Occipital lobe (tissue), 2 donors: ENCODE results near the gene PSIP1. TPM values are rescaled to one million over a fixed set of nuclear protein-coding genes. Genes with fewer than 3 reads are reported as not detected.
"Not testable (repeated sequence)": the region's sequence is repeated elsewhere in the genome, so short reads cannot be mapped to it uniquely, and the experiment has no call there.

Experiments
- DNase-seq: peaks from one replicate; lab custom pipeline; 2025; lab: John Stamatoyannopoulos, UW
- total RNA-seq: library from RNA; depleted of rRNA; stranded (reverse); fragments of >200 nt; gene quantifications from one replicate; pipeline ENCODE4 v1.2.3, GENCODE V29; 2014

Gene PSIP1
- total RNA-seq, result 160 TPM

DNA sequence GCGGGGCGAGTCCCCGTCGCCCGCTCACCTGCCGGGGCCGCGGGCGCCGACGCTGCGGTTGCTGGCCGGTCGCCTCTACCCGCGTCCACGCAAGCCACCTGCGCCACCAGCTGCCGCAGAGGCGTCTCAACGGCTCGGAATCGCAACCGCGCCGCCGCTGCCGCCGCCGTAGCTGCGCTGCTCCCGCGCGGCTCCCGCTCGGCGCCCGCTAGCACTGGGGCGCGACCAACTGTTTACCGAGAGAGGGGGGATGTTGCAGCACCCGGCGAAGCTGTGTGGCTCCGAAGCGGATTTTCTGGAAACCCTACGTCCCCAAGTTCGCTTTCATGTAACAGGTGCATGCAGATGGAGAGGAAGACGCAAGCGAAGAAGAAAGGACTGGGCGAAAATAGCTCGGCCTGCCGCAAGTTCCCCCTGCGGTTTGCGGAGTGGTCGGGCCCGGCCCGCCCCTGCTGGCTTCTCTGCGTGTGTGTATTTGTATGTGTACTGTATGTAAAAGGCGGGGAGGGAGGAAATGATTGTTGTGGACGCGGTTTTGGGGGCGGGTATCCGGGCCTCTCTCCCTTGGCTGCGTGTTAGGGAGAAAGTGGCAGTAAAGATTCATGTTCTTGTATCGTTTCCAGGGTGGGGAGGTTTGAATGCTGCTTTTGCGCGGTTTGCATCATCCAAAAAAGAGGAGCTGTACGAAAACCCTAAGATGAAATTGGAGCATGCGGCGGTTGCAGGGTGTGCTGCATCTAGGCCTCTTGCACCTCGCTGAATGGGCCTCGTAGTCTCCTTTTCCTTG lies at the start of gene PSIP1:
Gene PSIP1 (minus strand): TSS at position 182 of the 787 bp plus-strand sequence. CDS start 782 bp downstream, outside the sequence.
- DNase-seq, result peak; percentile 88

- no peak for DNase-seq
Measured at GRCh38 chr9:15553528-15553898, 42.7 kb upstream of the PSIP1 start.

DNA sequence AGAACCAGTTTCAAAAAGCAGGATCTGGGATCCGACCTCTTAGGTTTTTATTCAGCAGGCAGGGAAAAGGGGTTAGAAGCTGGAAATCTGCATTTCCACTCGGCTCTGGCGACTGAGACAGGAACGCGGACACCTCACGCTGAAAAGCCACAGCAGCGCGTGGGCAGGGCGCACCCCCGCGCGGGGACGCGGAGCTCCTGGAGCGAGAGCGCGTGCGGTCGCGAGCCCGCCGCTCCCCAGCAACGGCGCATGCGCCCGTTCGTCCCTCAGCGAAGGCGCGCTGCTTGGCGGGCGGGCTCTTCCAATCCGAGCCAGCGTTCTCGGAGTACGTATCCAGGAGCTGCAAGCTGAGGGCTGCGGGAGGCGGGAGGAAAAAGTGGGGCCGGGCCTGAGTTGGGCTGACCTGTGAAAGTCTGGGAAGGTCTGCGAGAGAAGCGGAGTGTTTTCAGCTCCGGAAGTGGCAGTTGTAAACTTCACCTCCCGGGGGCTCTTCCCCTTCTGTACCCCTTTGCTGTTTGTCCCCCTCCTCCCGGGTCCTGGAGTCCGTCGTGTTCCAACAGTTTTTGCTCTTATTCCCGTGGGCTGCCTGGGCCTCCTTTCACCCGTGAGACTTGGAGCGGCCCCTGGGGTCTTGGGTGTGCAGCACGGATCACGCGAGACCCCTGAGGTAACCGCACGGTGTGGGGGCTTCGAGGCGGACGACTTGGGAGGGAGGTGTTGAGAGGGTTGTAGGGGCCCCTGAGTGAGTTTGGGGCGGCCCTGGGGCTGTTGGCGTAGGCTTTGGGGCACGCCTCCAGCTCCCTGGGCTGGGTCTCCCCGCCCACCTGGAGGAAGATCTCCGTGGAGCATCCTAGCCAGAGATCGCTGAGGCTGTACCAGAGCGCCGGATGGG lies 42.1 kb upstream of the PSIP1 start, which contains the start of gene CCDC171:
Gene CCDC171 (plus strand): TSS at position 408 of the 892 bp plus-strand sequence. CDS start 11,046 bp downstream, outside the sequence.
- DNase-seq, result peak; percentile 90

GRCh38 chr9:15549611-15550010 lies 38.8 kb upstream of the PSIP1 start:
- DNase-seq, result no peak

GRCh38 chr9:15543047-15543813 lies 32.5 kb upstream of the PSIP1 start:
- no peak for DNase-seq

- no peak for DNase-seq
Measured at GRCh38 chr9:15542624-15543023, 31.9 kb upstream of the PSIP1 start.

- DNase-seq, result no peak
Measured at GRCh38 chr9:15541872-15542271, 31.1 kb upstream of the PSIP1 start.

- no peak for DNase-seq
Measured at GRCh38 chr9:15531380-15531779, 20.6 kb upstream of the PSIP1 start.

GRCh38 chr9:15529566-15530324 lies 19.0 kb upstream of the PSIP1 start:
- no peak for DNase-seq

DNA sequence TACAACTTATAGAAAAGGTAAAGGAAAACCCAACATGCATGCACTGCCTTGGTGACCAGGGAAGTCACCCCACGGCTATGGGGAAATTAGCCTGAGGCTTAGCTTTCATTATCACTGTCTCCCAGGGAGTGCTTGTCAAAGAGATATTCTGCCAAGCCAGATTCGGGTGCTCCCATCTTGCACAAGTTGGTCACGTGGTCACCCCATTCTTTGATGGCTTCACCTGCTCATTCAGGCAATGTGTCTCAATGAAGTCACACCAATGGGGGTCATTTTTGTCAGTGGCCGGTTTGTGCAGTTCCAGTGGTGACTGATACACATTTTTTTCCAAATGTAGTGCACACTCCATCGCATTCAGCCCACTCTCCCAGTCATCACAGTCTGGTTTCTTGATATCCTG lies 16.3 kb upstream of the PSIP1 start:
- DNase-seq, result not testable (repeated sequence)

DNA sequence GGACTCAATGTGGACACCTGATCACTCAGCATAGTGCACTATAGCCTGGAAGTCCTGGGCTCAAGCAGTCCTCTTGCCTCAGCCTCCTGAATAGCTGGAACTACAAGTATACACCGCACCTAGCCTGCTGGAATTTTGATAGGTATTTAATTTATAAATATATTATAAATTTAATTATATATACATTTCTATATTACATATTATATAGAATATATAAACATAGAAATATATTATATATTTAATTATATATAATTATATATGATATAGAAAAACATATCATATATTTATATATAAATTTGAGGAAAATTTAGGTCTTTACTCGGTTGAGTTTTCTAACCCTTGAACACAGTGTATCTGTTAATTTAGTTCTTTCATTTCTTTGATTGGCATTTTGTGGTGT lies 15.2 kb upstream of the PSIP1 start:
- DNase-seq, result no peak

DNA sequence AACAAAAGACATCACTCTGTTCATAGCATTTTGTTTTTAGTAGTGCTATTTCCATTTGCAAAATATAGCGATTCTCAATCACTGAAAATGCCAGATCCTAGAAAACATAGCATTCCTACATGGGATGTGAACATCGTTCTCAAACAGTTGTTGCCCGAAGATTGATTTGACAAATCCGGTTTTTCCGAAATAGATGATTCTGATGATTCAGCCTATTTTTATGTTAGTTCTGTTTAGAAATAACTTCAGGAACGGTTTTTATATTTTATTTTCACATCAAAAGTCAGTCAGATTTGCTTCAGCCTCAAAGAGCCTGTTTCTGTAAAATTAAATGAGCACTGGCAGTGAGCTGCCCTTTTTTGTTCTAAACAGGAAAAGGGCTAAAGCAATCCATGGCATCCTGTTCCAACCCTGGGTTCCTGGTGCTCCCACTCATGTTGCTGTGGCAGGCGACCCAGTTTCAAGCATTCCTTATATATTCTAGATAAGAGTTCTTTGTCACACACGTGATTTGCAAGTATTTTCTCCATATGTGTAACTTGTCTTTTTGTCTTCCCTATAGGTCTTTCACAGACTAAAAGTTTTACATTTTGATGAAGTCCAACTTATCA lies 14.2 kb upstream of the PSIP1 start:
- no peak for DNase-seq

GRCh38 chr9:15522130-15522755 lies 11.5 kb upstream of the PSIP1 start:
- DNase-seq, result no peak

DNA sequence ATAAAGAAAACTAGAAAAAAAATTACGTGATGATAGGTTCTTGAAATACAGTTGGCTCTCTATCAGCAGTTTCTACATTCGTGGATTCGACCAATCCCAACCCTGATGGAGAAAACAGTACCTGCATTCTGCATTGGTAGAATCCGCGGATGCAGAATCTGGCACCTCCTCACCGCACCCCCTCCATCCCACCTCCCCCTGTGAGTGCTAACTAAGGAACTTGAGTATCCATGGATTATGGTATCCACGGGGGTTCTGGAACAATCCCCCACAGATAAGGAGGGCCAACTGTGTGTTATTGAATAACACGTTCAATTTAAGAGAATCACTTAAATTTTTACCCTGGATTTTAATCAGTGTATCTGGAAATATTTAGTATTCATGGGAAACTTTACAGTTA lies 10.5 kb upstream of the PSIP1 start:
- no peak for DNase-seq

DNA sequence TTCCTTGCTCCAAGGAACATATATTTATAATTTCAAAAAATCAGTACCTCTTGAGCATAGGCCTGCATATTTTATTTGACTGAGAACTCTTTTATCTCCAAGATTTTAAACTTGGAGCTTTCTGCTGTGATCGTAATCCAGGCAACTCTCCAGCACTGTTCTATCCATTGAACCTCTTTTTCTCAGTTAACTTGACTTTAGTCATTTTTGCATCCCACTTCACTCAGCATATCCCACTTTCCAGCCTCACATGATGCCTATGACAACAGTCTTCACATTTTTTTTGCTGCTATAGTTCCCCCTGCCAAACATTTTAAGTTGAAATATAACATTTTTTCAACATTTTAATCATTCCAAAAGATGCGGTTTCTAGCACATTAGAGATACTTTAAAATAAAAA lies 9.1 kb upstream of the PSIP1 start:
- DNase-seq, result no peak

DNA sequence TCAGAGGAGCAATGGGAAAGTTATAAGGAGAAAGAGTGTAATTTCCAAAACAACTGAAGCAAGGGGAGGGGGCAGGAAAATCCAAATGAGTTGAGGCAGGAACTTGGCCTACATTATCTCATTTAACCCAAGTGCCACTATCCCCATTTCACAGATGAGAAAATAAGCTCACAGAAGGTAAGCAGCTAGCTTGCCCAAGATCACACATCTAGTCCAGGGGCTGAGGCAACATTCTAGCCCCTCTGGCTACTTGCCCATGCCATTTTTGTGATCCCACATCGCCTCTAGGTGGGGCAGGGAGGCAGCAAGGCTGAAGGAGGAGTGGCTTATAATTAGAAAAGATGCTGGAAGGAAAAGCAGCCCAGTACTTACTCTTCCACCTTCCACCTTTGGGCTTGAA lies 2.6 kb upstream of the PSIP1 start:
- DNase-seq, result no peak

DNA sequence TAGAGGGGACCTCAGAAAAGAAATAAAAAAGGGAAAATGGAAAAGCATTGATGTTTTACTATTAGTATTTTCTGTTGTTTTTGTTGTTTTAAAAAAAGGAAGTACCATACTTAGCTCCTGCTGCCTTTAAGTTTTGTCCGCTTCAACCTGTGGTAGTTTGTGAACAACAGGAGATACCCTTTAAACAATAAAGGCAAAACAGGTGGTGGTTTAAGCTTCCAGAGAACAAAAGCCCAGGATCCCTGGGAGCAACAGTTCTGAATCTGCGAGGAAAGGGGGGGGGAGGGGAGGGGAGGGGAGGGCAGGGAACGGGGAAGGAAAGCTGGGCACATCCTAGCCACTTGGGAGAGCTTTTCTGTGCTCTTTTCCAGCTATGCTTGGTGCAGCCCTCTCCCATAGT lies 2.1 kb upstream of the PSIP1 start:
- no peak for DNase-seq

GRCh38 chr9:15512204-15512603 lies 1.4 kb upstream of the PSIP1 start:
- no peak for DNase-seq

- DNase-seq, result peak; percentile 62
Measured at GRCh38 chr9:15509931-15510788, 610 bp downstream of the PSIP1 start.
